HCEC 1CT (cell line): ENCODE measurements around the gene ADGRG1.

Experiments
- DNase-seq: peaks from one replicate; pipeline ENCODE4 v3.0.0-alpha.2; 2017

The ADGRG1 gene

DNA sequence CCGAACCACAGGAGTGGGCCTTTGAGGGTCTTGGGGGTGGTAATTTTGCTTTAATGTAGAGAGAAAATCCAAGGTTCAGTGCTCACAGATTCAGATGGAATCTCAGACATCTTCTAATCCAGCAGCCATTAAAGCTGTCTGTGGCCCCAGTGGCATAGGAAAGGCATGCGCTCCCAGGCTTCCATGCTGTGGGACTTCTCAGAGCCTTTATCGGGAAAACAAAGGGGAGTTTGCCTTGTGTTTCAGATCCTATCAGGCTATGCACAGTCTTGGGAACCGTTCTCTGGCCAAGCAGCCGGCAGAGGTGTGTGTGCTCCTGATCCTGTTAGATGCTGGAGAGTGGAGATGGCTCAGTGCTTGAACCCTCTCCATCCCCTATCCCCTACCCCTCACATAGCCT is 7.8 kb downstream of the ADGRG1 start:
- no peak for DNase-seq

DNA sequence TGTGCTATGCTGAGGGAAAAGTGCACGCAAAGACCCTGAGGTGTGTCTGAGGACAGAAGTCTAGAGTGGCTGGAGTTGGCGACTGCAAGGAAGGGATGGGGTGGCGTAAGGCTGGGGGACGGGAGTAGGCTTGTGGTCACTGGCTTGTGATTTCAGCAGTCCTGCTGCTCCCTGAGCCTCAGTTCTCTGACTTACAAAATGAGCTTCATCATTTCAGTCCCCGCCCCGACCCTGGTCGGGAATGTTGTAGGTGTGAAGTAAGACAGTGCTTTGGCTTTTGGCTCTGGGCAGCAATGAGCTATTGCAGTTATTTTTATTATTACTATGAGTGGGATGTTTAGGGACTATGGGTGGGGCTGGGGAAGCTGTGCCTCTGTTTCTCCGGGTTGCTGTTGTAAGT is 8.6 kb downstream of the ADGRG1 start:
- DNase-seq: no peak

DNA sequence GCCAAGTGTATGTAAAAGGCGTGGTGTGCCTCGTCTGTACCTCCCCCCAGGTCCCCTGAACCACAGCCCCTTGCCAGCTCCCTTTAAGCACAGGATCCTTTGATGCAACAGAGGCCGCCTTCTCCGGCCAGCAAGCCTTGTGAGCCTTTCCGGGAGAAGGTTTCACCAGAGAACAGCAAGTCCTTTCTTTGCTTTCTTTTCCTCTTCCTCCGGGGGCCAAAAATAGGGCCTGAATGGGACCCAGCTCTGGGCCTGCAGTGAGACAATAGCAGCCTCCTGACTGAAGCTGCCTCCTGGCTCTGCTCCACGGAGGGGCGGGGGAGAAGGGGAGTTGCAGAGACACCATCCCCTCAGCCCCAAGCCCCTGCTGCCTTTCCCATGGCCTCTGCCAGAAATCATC is 9.0 kb downstream of the ADGRG1 start:
- DNase-seq: no peak

GRCh38 chr16:57637965-57638364 is 9.5 kb downstream of the ADGRG1 start:
- no peak for DNase-seq

DNA sequence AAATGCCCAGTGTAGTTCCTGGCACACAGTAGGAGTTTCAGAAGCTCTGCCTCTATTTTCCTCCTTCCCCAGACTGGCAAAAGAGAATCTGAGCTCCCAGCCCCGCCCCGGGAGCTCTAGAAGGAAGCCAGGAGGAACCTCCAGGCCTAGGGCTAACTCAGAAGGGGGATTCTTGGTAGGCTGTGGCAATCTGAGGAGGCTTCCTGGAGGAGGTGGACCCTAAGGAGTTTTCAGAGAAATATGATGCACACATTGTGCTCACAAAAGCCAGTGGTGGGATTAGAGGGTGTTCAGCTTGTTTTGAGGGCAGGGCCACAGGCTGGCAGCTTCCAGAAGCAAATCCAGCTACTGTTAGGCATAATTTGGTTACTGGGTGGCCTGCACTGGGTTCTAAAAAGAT is 10.0 kb downstream of the ADGRG1 start:
- DNase-seq: no peak

DNA sequence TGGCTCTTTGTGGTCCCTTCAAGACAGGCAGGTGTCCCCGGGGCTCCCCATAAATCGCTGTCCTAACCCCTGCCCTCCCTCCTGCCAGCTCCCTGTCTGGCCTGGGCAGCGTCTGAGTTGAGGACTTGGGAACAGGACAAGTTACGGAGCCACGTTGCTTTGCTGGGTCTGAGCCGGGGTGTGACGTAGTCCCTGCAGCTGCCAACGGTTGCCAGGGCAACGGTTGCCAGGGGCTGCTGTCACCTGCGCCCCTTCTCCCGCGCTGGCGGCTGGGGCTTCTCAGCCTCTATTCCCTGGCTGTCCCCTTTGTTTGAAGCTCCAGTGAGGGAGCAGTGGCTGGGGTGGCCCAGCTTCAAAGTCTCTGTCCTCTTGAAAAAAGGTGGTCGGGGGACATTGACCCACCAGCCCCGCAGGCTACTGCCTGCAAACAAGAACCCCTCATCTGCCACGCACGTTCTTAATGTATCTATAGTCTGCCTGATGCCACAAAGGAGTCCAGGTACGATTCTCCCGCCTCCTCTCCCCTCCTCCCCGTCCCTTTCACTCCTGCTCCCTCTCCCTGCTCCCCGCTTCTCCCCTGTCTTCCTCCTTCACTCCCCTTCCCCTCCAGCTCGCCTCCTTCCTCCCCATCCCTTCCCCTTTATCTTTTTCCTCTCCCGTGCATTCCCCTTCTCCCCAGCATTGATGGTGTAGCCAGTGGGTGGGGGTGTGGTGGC is 10.9 kb downstream of the ADGRG1 start:
- DNase-seq: no peak

GRCh38 chr16:57640185-57640584 is 11.8 kb downstream of the ADGRG1 start:
- DNase-seq: no peak

DNA sequence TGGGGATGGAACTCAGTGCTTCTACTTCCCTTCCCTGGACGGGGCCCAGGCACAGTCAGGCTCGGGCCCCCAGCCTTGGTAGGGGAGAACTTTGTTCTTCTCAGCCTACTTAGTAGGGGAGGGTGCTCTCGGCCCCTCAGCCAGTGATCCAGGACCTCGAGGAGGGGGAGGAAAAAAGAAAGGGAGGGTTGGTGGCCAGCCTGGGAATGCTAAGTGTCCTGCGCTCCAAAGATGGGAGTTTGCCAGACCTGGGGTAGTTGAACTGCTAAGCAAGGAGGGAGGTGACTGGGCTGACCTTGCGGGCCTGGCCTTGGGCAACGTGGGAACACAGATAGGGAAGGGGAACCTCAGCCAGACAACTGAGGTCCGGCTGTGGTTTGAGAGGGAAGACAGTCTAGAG is 12.2 kb downstream of the ADGRG1 start:
- no peak for DNase-seq

DNA sequence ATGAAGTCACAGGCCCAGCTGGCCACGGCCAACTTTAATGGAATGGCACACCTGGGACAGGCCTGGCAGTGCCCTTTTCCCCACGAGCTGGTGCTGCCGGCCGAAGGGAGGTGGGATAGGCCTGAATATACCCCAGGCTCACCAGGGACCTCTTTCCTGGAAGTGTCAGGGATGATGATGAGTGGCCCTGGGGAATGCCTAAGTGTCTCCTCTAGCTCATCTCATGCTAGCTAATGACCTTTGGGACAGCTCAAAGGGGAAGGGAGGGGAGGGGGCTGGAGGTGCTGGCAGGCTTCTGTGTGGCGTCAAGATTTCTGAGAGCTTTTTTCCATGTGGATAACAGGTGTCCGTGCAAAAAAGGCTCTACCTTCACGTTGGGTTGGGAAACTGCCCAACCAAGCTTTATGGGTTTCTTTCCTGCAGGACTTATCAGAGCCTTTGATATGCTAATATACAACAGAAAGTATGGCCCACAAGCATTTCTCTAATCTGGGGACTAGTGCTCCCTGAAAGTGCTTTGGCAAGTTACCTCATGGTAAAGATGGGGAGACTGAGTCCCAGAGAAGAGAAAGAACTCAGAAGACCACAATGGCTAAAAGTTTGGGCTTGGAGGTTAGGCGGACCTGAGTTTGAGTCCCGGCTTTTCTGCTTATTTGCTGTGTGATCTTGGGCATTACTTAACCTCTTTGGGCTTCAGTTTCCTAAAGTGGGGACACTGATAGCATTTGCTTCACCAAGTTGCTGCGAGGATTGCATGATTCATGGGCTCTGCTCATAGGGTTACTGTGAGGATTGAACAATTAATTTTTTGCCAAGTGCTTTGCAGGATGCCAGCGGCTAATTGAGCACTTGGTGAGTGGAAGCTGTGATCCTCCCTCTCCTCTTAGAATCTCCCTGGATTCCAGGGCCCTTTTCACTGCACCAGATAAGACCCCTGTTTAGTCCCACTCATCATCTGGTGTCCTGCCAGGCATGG is 14.0 kb downstream of the ADGRG1 start:
- no peak for DNase-seq

GRCh38 chr16:57643147-57643874 is 14.9 kb downstream of the ADGRG1 start:
- DNase-seq: no peak

DNA sequence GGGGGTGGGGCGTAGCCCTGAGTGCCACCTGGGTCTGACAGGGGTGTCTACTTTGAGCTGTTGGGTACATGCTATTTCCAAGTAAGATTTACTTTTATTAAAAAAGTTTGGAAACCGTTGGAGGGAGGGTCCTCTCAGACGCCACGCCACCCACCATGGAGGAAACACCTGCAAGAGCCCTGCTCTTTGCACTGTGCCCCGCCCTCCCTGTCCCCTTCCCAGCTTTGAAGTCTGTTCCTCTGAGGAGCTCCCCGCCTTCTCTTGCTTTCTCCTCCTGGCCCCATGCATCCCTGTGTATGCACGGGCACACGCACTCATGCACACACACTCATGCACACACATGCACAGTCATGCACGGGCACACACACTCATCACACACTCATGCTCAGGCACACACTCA is 15.5 kb downstream of the ADGRG1 start:
- DNase-seq: no peak

- no peak for DNase-seq
Measured at GRCh38 chr16:57644383-57645014, 16.1 kb downstream of the ADGRG1 start.

DNA sequence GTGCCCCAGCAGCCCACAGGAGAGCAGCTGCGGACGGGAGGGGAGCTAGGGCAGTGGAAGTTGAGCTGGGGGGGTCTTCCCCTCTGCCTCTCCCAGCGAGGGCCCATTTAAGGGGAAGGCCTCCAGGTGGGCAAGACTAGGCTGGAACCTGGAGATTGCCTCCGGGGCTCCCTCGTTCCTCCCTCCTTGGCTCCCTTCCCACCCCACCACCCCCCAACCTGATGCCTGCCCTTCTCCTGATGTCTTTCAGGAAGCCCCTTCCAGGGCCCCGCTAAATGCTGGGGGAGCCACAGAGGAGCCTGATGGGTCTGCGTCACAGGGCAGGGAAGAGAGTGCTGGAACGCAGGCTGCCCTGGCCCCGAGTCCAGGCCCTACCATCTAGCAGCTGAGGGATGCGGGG is 16.7 kb downstream of the ADGRG1 start:
- DNase-seq: no peak

DNA sequence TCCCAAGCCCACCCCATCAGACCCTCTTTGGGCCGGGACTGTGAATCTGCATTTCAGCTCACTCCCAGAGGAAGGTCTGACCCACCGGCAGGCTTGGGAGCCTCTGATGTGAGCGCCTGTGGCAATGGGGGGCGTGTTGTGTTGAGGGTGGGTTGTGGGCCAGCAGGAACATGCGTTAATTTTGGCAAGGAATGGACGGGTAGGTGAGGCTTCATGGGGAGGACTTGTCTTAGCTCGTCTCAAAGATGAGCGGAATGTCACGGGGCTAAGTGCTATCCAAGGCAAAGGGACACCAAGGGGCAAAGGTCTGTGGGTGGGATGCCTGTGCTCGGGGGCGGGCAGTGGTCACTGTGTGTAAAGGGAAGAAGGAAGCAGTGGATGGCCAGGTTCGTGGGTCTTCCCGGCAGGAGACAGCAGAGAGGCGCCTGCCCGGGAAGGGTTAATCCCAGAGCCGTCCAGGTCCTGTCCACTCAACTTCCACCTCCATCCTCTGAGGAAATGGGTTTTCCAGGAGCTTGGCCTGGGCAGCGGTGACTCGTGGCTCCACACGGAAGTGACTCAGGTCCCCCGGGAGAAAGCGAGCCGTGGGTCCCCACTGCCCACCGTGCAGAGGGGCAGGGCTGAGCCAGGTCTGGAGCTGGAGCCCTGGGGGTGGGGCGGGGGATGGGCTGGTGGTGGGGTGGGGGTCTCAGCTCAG is 17.4 kb downstream of the ADGRG1 start:
- peak; percentile 10 for DNase-seq

GRCh38 chr16:57646388-57647039 is 18.1 kb downstream of the ADGRG1 start:
- no peak for DNase-seq

DNA sequence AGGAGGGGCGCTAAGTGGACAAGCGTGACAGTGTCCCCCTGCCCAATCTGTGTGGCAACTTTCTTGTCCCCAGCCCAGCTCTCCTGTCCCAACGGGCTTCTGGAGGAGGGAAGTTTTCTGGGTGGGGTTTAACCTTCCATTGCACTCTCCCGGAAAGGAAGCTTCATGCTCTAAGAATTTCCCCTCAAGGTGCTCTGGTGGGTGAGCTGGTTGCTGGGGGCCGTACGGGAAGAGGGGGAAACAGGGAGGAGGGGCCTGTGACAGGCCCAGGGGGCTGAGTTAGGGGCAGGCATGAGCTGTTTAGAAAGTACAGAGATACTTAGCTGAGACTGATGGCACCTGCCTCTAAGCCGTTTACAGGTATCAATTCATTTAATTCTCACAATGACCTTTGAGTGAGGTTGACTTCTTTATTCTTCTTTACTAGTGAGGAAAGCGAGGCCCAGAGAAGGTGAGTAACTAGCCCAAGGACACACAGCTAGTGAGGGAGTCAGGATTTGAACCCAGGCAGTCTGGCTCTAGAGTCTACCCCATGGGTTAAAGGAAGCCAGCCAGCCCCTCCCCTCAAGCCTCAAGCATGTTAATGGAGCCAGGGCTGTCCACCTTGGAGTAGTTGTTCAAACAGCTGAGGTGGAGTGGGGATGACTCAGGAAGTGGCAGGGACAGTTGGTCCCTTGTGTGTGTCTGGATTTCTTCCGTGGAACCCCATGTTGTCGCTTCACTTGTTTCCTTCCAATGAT is 18.9 kb downstream of the ADGRG1 start:
- no peak for DNase-seq

GRCh38 chr16:57648125-57648524 is 19.7 kb downstream of the ADGRG1 start:
- DNase-seq: no peak

DNA sequence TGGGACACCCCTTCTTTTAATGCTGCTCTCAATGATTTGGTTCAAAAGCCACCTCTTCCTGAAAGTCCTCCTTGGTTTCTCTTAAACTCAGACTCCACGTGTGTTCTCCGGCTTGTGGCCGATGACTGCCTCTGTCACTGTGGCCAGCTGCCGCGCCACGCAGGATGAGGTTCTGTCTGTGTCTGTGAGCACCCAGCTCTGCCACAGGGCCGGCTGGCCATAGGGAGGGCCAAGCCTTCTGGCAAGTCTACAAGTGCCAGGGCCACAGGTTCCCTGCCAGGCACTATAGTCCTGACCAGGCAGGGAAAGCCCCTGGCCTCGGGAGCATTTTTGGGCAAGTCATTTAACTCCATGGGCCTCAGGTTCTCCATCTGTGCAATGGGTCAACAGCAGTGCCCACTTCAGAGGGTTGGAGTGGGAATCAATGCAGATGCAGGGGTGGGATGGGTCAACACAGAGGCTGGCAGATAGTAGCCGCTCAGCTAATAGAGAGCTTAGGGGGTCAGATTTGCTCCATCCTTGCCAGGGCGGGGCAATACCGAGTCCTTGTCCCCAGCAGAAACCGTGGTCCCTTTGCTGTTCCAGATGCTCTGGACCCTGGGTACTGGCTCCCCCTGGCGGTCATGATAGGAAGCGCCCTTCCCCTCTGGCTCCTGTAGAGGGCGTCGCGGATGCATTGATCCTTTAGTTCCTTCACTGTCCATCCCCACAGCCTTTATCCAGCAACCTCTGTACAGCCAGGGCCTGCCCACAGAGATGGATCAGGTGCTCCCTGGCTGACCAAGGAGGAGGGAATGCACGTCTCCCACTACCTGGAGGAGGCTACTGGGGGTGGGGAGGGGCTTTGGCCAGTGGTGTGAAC is 20.4 kb downstream of the ADGRG1 start:
- DNase-seq: peak; percentile 62

GRCh38 chr16:57649443-57649751 is 21.0 kb downstream of the ADGRG1 start:
- no peak for DNase-seq

- DNase-seq: no peak
Measured at GRCh38 chr16:57649846-57650245, 21.4 kb downstream of the ADGRG1 start.
